Glutamatergic neuron (in vitro differentiated cells): ENCODE results near the gene PCSK5. TPM values are rescaled to one million over a fixed set of nuclear protein-coding genes. Genes with fewer than 3 reads are reported as not detected.

Experiments
- DNase-seq: peaks from one replicate; pipeline ENCODE4 v3.0.0; 2022
- H3K27ac Mint-ChIP-seq: one replicate; pipeline ENCODE4 v1.8.0; 2020; ENCODE audit warnings: mild to moderate bottlenecking, mixed read lengths, inconsistent platforms; ENCODE audit not compliant: unreplicated experiment
- H3K27me3 Mint-ChIP-seq: one replicate; pipeline ENCODE4 v1.8.0; 2020; ENCODE audit warnings: mild to moderate bottlenecking, moderate library complexity, mixed read lengths, inconsistent platforms; ENCODE audit not compliant: unreplicated experiment
- H3K36me3 Mint-ChIP-seq: one replicate; pipeline ENCODE4 v1.8.0; 2020; ENCODE audit warnings: mild to moderate bottlenecking, mixed read lengths, inconsistent platforms; ENCODE audit not compliant: unreplicated experiment
- H3K4me1 Mint-ChIP-seq: one replicate; pipeline ENCODE4 v1.8.0; 2020; ENCODE audit warnings: mild to moderate bottlenecking, low read depth, mixed read lengths, inconsistent platforms; ENCODE audit not compliant: unreplicated experiment
- H3K4me3 Mint-ChIP-seq: one replicate; pipeline ENCODE4 v1.8.0; 2020; ENCODE audit warnings: mild to moderate bottlenecking, mixed read lengths, inconsistent platforms; ENCODE audit not compliant: unreplicated experiment
- H3K9me3 Mint-ChIP-seq: one replicate; pipeline ENCODE4 v1.8.0; 2020; ENCODE audit warnings: mild to moderate bottlenecking, moderate library complexity, mixed read lengths, inconsistent platforms; ENCODE audit not compliant: unreplicated experiment
- CTCF ChIP-seq: fragments of 200-600 bp; sonication (generic); IDR thresholded peaks from one replicate; pipeline ENCODE4 v1.5.0; 2021; ENCODE audit not compliant: partially characterized antibody, unreplicated experiment
- total RNA-seq: library from RNA; stranded (reverse); fragmentation: NEBNext Ultra II Directional; extraction: Animal tissue kit (Norgen Biotek cat#: 25700); gene quantifications from one replicate; pipeline ENCODE4 v1.2.1, GENCODE V29; 2021; ENCODE audit not compliant: unreplicated experiment

Gene PCSK5
- total RNA-seq, 1 donor from 2014 or later: 9.6 TPM

GRCh38 chr9:76401176-76401575 is 510.7 kb downstream of the PCSK5 start:
- TF ChIP-seq CTCF: no peak
- Mint-ChIP-seq H3K9me3 (no peaks in the 10 kb centered on the region), H3K27ac (no peak overlapping the region), H3K36me3 (no peaks in the 10 kb centered on the region), H3K4me1 (no peaks in the 10 kb centered on the region), H3K27me3 (peaks cover 2% of the 10 kb centered on the region), H3K4me3 (no peak overlapping the region)
- no peak for DNase-seq

GRCh38 chr9:76401580-76402354 is 511.3 kb downstream of the PCSK5 start:
- no peaks in the 10 kb centered on the region for H3K36me3 Mint-ChIP-seq
- no peak overlapping the region for H3K4me3 Mint-ChIP-seq
- no peaks in the 10 kb centered on the region for H3K9me3 Mint-ChIP-seq
- H3K27ac Mint-ChIP-seq: no peak overlapping the region
- DNase-seq: no peak
- H3K27me3 Mint-ChIP-seq: peaks cover 2% of the 10 kb centered on the region
- no peak for TF ChIP-seq CTCF
- H3K4me1 Mint-ChIP-seq: no peaks in the 10 kb centered on the region

- H3K4me3 Mint-ChIP-seq: no peak overlapping the region
- no peak overlapping the region for H3K27ac Mint-ChIP-seq
- no peaks in the 10 kb centered on the region for H3K4me1 Mint-ChIP-seq
- H3K9me3 Mint-ChIP-seq: no peaks in the 10 kb centered on the region
- peaks cover 2% of the 10 kb centered on the region for H3K27me3 Mint-ChIP-seq
- no peak for DNase-seq
- no peaks in the 10 kb centered on the region for H3K36me3 Mint-ChIP-seq
- TF ChIP-seq CTCF: peak; percentile 12
Measured at GRCh38 chr9:76403352-76403751, 512.9 kb downstream of the PCSK5 start.

GRCh38 chr9:76404401-76404800 is 513.9 kb downstream of the PCSK5 start:
- TF ChIP-seq CTCF: no peak
- Mint-ChIP-seq H3K27ac (no peak overlapping the region), H3K36me3 (no peaks in the 10 kb centered on the region), H3K4me3 (no peak overlapping the region), H3K4me1 (no peaks in the 10 kb centered on the region), H3K9me3 (no peaks in the 10 kb centered on the region), H3K27me3 (peaks cover 2% of the 10 kb centered on the region)
- DNase-seq: no peak

- Mint-ChIP-seq H3K27me3 (peaks cover 2% of the 10 kb centered on the region), H3K27ac (no peak overlapping the region), H3K36me3 (no peaks in the 10 kb centered on the region), H3K4me3 (no peak overlapping the region), H3K9me3 (no peaks in the 10 kb centered on the region), H3K4me1 (no peaks in the 10 kb centered on the region)
- DNase-seq: no peak
- no peak for TF ChIP-seq CTCF
Measured at GRCh38 chr9:76405340-76405739, 514.9 kb downstream of the PCSK5 start.
